Colonic mucosa (tissue), 4 donors: ENCODE results near the gene FXYD5. TPM values are rescaled to one million over a fixed set of nuclear protein-coding genes. Genes with fewer than 3 reads are reported as not detected.

Source experiments
- DNase-seq: peaks from one replicate; pipeline ENCODE4 v3.0.0-alpha.2; 2020
- H3K27ac ChIP-seq: fragments of 200-600 bp; one replicate; pipeline ENCODE4 v1.8.0; 2021
- H3K27me3 ChIP-seq: fragments of 200-600 bp; one replicate; pipeline ENCODE4 v1.8.0; 2021
- H3K36me3 ChIP-seq: fragments of 200-600 bp; one replicate; pipeline ENCODE4 v1.8.0; 2021
- H3K4me1 ChIP-seq: fragments of 200-600 bp; one replicate; pipeline ENCODE4 v1.8.0; 2021; ENCODE audit warnings: mild to moderate bottlenecking
- H3K4me3 ChIP-seq: fragments of 200-600 bp; one replicate; pipeline ENCODE4 v1.8.0; 2021
- H3K9ac ChIP-seq, 2 donors: one replicate each; pipeline ENCODE4 v1.7.0; 2013; ENCODE audit warnings: control low read depth in 2 of 2, low read depth in 2 of 2, low read length in 2 of 2
- H3K9me3 ChIP-seq: fragments of 200-600 bp; one replicate; pipeline ENCODE4 v1.8.0; 2021
- CTCF ChIP-seq: fragments of 200-600 bp; IDR thresholded peaks from one replicate; pipeline ENCODE4 v1.8.0; 2022; ENCODE audit warnings: antibody characterized with exemption, mild to moderate bottlenecking
- intact Hi-C: fragments of 100-400 bp; cut with DNase I; formaldehyde crosslinking; loops from one replicate; pipeline ENCODE4 v1.14.1; 2022
- total RNA-seq, 2 donors: library from RNA; stranded (reverse); fragmentation: NEBNext Ultra II Directional in 1 of 2; extraction: Animal tissue kit (Norgen Biotek cat#: 25700) in 1 of 2; gene quantifications; one replicate each; pipeline ENCODE4 v1.2.1, GENCODE V29; 2021
- donor health status: healthy.
- donor health status: DM: no; HTN: no; CAD: no.
- donor health status: DM: no; HTN: no; CAD: no.

FXYD5 gene
- total RNA-seq, 2 donors from 2014 or later = 20.3 to 23.6 TPM

- intact Hi-C loops = no loop called here
- no peaks in the 10 kb centered on the region for H3K9me3 ChIP-seq
- no peak overlapping the region for H3K27ac ChIP-seq
- DNase-seq = no peak
- no peaks in the 10 kb centered on the region for H3K36me3 ChIP-seq
- no peaks in the 10 kb centered on the region for H3K27me3 ChIP-seq
- H3K4me1 ChIP-seq = no peaks in the 10 kb centered on the region
- no peak overlapping the region for H3K9ac ChIP-seq
- H3K4me3 ChIP-seq = no peak overlapping the region
- TF ChIP-seq CTCF = no peak
These were observed 12.9 kb downstream of the FXYD5 start for GRCh38 chr19:35167251-35168119.

GRCh38 chr19:35168196-35168595, 13.7 kb downstream of the FXYD5 start:
- Histone ChIP-seq H3K27me3 (no peaks in the 10 kb centered on the region), H3K4me1 (no peaks in the 10 kb centered on the region), H3K4me3 (no peak overlapping the region), H3K9ac (no peak overlapping the region), H3K9me3 (no peaks in the 10 kb centered on the region), H3K27ac (no peak overlapping the region), H3K36me3 (no peaks in the 10 kb centered on the region)
- DNase-seq = no peak
- TF ChIP-seq CTCF = no peak
- intact Hi-C loops = no loop called here

- Histone ChIP-seq H3K27ac (no peak overlapping the region), H3K4me1 (no peaks in the 10 kb centered on the region), H3K9ac (no peak overlapping the region), H3K36me3 (no peaks in the 10 kb centered on the region), H3K9me3 (no peaks in the 10 kb centered on the region), H3K27me3 (no peaks in the 10 kb centered on the region), H3K4me3 (no peak overlapping the region)
- no peak for TF ChIP-seq CTCF
- intact Hi-C loops = no loop called here
- no peak for DNase-seq
These were observed 14.9 kb downstream of the FXYD5 start for GRCh38 chr19:35169221-35169995.

GRCh38 chr19:35170359-35171061, 16.0 kb downstream of the FXYD5 start:
- Histone ChIP-seq H3K9ac (no peak overlapping the region), H3K4me3 (no peak overlapping the region), H3K9me3 (no peaks in the 10 kb centered on the region), H3K27ac (no peak overlapping the region), H3K27me3 (no peaks in the 10 kb centered on the region), H3K4me1 (no peaks in the 10 kb centered on the region), H3K36me3 (no peaks in the 10 kb centered on the region)
- no peak for DNase-seq
- intact Hi-C loops = no loop called here
- no peak for TF ChIP-seq CTCF

- no peak overlapping the region for H3K9ac ChIP-seq
- no peaks in the 10 kb centered on the region for H3K27me3 ChIP-seq
- no peak overlapping the region for H3K27ac ChIP-seq
- TF ChIP-seq CTCF = no peak
- no peak for DNase-seq
- H3K4me3 ChIP-seq = no peak overlapping the region
- no peaks in the 10 kb centered on the region for H3K4me1 ChIP-seq
- no peaks in the 10 kb centered on the region for H3K9me3 ChIP-seq
- intact Hi-C loops = no loop called here
- H3K36me3 ChIP-seq = no peaks in the 10 kb centered on the region
These were observed 17.2 kb downstream of the FXYD5 start for GRCh38 chr19:35171730-35172129.
